GM15510 (cell line): ENCODE results near the gene IQGAP3.

ENCODE experiments used
- POLR2A ChIP-seq: IDR thresholded peaks from 3 replicates; pipeline ENCODE4 v1.6.1; 2011; ENCODE audit warnings: borderline replicate concordance; ENCODE audit not compliant: insufficient read length; ENCODE audit errors: extremely low read depth

The IQGAP3 gene

DNA sequence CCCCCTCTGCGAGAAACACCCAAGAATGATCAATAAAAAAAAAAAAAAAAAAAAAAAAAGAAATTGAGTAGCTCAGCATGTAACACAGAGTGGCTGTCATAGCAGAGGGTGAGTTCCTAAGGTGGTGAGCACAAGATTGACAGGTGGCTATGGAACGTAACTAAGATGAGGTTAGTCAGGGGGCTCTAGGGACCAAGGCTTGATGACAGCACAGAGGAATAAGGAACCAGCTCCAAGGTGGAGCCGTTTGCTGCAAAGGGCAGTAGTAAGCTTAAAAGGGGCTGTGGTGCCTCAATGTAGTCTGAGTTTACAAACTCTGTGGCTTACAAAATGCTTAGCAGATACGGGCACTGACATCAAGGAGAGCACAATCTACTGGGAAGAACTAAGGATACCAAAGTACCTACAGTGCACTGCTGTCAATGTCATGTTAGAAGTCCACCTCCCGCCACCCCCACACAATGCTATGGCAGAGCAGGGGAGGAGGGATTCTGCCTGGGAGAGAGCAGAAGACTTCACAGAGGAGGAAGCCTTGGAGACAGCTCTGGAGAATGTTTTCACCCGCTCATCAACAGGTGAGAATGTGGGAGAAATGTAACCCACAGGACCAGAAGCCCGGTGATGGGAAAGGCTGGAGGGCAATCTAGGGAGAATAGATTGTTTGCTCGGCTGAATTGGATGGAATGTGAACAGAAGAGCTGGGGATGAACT is 13.1 kb downstream of the IQGAP3 start:
- TF ChIP-seq POLR2A = no peak

DNA sequence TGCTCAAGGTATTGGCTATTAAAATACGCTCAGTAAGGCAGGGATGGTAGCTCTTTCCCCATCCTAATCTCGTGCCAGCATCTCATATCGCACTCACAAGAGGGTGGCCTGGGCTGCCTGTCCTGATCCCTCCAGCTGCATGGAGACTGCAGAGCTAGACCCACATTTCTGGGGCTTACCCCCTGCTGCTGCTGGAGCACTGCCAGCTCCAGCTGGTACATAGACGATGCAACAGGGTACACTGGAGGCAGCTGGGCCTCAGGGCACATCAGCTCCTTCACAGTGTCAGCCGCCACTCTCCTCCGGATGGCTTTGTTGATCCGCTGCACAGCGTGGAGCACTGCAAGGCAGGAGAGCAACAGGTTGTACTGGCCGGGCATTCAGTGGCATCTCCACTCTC is 16.0 kb downstream of the IQGAP3 start:
- TF ChIP-seq POLR2A = no peak

DNA sequence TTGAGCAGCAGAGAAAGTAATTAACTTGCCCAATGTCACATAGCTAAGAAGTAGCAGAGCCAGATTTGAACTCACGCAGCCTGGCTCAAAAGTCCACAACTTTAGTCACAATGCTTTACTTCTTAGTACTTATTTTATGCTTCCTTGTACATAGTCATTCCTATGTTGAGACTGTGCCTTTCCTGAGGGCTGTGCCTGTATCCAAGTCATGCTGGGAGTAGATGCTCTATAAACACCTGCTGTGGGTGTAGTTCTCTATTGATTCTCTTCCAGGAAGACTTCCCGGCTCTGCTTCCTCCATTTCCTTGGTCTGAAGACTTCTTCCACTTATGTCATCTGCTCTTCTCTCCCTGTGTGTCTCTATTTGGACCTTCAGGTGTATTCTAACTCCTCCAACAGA is 16.6 kb downstream of the IQGAP3 start:
- no peak for TF ChIP-seq POLR2A

DNA sequence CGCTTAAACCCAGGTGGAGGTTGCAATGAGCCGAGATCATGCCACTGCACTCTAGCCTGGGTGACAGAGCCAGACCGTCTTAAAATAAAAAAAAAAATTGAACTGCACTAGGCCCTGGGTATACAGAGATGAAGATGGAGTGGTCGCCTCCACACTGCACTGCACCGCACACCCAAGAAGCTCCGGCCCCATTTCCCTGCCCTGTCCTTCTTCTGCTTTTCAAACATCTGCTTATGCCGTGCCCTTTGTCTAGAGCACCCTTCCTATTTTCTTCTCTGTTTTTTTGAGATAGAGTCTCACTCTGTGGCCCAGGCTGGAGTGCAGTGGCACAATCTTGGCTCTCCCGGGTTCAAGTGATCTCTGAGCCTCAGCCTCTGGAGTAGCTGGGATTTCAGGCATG is 17.4 kb downstream of the IQGAP3 start:
- TF ChIP-seq POLR2A = no peak

DNA sequence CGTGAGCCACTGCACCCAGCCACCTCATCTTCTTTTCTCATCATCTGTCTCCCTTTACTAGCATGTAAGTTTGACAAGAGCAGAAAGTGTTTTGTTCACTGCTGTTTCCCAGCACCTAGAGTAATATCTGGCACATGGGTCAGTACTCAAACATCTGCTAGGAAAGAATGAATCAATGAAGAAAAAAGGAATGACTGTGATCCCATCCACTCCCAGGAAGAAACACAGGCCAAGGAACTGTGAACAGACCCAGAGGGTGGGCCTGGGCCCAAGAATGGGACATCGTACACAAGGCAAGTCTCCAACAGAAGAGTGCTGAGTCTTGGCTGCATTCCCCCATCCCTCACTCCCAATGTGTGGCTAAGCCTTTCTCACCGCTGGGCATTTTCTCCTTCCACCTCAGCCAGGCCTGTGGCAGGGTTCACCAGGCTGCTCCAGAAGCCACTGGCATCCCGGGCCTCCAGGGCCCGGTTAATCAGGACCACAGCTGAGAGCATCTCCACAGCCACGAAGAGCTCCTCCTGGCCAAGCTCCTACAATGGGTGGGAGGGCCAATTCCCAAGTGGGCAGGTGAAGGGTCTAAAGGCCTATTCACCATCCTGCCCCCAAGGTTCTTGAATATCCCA is 18.4 kb downstream of the IQGAP3 start:
- TF ChIP-seq POLR2A = no peak

DNA sequence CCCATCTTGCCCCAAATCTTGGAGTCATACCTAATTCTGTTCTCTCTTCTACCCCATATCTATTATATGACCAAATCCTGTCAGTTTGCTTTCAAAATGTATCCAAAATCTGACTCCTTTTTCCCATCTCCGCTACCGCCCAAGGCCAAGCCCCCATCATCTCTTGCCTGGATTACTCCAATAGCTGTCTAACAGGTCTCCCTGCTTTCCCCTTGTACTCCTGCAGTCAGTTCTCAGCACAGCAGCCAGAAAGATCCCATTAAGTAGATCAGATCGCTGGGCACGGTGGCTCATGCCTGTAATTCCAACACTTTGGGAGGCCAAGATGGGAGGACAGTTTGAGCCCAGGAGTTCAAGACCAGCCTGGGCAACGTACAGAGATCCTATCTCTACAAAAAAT is 19.8 kb downstream of the IQGAP3 start:
- no peak for TF ChIP-seq POLR2A

DNA sequence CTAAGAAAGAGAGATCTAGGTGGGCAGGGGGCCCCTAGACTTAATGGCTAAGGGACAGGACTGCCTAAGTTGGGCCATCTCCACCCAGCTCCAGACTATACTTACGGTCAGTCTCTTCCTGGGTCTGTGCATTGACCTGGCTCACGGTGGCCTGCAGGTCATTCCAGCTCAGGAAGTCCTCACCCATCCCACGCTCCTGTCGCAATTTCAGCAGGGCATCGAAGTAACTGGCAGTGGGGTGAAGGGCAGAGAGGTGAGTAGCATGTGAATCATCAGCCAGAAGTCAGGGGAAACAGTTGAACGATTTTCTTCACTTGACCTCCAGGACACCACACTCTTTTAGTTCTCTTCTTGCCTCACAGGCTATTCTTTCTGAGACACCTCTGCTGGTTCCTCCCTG is 20.5 kb downstream of the IQGAP3 start:
- no peak for TF ChIP-seq POLR2A

DNA sequence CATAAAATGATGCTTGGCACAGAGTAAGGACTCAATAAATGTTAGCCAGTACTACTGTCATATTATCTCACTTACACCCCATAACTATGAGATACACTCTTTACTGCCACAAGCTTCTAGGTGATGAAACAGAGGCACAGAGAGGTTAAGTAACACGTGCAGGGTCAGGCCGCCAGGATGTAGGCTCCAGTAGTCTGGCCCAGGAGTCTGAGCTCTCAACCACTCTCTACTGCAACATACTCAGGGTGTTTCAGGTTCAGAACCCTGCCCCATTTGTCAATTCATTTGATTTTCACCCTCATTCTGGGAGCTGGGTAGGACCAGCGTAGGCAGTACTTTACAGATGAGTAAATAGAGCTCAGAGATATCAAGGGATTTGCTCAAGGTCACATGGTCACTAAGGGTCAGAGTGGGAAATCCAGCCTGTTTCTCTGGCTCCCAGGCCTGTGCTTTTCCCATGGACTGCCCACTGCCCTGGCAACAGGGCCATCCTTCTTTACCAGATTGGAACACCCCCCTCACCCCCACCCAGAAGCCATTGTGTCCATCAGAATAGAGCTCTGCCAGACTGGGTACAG is 21.2 kb downstream of the IQGAP3 start:
- no peak for TF ChIP-seq POLR2A

DNA sequence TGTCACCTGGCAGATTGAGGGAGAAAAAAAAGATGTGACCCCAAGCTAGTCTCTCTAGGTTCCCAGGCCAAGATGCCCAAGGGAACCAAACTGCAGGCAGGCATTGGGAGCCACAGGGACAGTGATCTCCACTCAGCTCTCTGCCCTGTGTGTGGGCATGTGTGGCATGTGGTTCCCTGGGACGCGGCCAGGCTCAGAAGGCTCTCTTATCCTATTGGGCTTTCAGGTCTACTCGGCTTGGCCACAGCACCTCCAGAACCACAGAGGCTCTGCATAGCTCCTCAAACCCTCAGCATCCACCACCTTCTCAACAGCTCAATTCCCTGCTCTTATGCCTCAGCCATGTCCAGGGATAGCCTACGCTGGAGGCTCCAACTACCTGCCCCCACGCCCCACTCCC is 22.0 kb downstream of the IQGAP3 start:
- no peak for TF ChIP-seq POLR2A

DNA sequence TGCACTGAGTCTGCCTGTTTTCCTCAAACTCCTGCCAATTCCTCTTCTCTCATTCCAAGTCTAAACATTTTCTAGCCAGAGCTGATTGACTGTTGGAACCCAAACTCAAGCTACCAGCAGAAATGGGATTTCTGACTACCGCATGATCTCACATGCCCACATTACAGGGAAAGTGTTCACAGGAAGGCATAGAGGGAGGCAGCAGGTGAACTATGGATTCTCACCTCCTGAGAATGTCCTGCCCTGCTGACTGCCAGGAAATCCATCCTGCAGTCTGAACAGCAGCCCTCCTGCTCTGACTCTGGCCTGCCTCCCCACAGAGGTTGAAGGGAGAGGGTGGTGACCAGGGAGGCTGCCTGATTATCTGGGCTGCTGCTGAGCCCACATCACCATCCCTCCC is 22.5 kb downstream of the IQGAP3 start:
- TF ChIP-seq POLR2A = no peak

DNA sequence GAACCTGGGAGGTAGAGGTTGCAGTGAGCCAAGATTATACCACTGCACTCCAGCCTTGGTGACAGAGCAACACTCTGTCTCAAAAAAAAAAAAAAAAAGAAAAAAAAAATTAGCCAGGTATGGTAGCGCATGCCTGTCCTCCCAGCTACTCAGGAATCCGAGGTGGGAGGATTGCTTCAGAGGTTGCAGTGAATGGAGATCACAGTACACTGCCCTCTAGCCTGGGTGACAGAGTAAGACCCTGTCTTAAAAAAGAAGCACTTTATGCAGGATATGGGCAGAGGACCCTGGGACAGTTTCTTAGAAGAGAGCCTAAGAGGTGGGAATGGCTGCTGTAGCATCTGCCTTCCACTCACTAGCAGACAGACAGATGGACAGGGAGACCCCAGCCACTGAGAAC is 23.0 kb downstream of the IQGAP3 start:
- no peak for TF ChIP-seq POLR2A

DNA sequence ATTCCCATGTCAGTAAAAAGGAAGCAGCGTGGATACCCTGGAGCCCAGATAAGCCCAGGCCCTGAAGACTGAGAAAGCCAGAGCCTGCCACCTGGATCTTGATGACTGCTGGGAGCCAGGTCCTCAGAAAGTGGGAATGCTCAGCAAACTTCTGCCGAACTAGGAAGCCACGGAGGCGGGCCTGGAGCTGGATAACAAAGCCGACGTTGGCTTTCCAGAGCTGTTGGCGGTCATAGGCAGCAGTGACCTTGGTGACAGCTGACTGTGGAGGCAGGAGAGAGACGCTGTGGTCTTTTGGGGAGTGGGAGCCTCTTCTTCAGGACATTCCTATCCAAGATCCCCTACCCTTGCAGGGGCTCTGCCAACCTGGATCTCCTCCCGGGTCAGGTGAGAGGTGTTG is 24.4 kb downstream of the IQGAP3 start:
- TF ChIP-seq POLR2A = no peak

DNA sequence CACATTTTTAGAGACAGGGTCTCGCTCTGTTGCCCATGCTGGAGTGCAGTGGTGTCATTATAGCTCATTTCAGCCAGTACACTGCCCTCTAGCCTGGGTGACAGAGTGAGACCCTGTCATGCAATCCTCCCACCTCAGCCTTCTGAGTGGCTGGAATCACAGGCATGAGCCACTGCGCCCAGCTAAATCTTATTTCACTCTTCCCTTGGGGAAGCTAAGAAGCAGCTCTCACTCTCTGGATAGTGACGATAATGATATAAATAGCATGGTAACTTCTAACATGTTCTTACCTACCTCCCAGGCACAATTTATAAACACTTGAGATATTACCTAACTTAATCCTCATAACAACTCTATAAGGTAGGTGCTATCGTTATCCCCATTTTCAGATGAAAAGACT is 24.9 kb downstream of the IQGAP3 start:
- TF ChIP-seq POLR2A = no peak

DNA sequence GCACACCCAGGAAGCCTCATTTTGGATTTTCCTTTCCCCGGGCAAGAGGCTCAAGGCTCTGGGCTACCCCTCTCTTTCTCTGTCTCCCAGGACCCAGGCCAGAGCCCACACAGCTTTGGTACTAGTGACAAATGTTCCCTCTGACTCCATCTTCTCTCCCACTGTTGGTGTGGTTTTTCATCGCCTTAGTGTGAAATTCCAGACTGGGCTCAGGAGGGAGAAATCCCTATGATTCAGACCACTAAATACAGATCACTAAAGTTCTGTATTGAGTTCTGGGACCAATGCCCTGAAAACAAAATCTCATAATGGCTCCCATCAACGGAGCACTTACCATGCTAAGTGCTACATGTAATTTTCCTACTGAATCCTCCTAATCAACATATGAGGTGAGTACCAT is 26.1 kb downstream of the IQGAP3 start:
- no peak for TF ChIP-seq POLR2A

DNA sequence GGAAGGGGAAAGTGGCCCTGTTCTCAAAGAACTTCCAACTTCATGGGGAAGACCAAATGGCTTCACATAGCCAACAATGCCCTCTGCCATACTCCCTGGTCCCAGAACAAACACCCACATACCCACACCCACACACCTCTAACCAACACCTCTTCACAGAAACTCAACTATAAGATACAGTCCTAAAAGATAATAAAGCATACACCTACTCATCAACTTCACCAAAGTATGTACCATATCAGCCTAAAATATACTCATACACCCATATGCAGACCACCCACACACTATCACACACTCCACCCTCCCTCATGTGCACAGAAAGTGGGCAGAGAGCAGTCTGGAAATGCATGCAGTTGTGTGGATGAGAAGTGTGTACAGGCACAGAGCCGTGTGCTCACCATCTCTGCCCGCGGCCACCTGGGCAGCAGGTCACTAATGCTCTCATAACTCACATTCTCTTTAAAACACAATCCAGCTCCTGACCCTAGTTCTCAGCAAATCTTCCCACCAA is 27.7 kb downstream of the IQGAP3 start:
- no peak for TF ChIP-seq POLR2A

DNA sequence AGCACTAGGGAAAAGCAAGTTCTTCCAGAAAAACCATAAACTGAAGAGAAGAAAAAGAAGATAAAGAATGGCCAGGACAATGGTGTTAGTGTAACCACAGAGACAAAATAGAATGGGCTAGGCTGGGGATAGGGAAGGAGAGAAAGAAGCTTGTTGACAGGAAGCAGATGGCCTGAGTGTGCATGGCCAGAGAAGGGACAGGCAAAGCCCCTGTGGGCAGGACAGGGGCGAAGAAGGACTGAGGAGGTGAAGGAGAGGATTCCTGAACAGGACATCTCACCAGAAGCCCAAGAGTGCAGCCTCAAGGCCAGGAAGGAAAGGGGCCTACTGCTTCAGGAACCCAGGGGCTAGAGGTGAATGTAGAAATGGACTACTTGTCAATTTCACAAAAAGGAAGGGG is 29.3 kb downstream of the IQGAP3 start:
- no peak for TF ChIP-seq POLR2A
